T-helper 2 cell treated with Interferon-gamma antibody and Interleukin-4, amounts not matched to agents 100 ng/mL and 5 ng/mL, for 36 hours (primary cell): ENCODE measurements around the gene ACTL10. TPM values are rescaled to one million over a fixed set of nuclear protein-coding genes. Genes with fewer than 3 reads are reported as not detected.

Source experiments
- intact Hi-C: fragments of 100-400 bp; cut with micrococcal nuclease; formaldehyde crosslinking; loops from one replicate; pipeline ENCODE4 v1.15.1; 2023
- total RNA-seq: library from RNA; stranded (reverse); gene quantifications from 2 replicates; pipeline ENCODE4 v1.2.3, GENCODE V29; 2022

The ACTL10 gene
- total RNA-seq, 1 donor from 2014 or later, result 3.0 TPM

DNA sequence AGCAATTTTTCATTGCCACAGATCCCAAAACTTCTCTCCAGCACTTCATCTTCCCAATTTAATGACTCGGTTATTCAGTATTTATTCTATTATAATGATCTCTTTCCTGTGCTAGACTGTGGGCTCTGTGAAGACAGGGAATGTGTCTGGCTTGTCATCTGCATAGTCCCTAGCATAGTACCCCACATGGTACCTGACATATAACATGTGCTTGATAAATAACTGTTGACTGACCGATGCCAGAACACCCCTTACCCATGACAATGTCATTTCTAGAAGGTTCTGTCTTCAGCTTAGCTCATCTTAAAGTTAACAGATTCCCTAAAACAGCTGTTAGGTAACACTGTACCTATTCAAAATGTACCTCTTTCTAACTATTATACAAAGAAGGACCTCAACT, 49.8 kb downstream of the ACTL10 start:
- intact Hi-C loops, result no loop called here

Other genes with a start within 250 kb of the ACTL10 start
- gene SNTA1, start 223.2 kb upstream of the ACTL10 start, total RNA-seq, result 2.5 and 2.6 TPM in 2 replicates
- gene CBFA2T2, start 176.8 kb upstream of the ACTL10 start, total RNA-seq, result 14.1 and 15.6 TPM in 2 replicates
- 0.25 TPM in 1 of 2 replicates, not detected in the other for gene C20orf144, start 4.6 kb upstream of the ACTL10 start, total RNA-seq
- 34.1 and 35.1 TPM in 2 replicates for gene NECAB3, start 7.5 kb downstream of the ACTL10 start, total RNA-seq
- gene E2F1, start 19.4 kb downstream of the ACTL10 start, total RNA-seq, result 71.9 and 73.9 TPM in 2 replicates
- 13.0 and 14.7 TPM in 2 replicates for gene PXMP4, start 53.4 kb downstream of the ACTL10 start, total RNA-seq
- 6.4 and 6.6 TPM in 2 replicates for gene ZNF341, start 65.1 kb downstream of the ACTL10 start, total RNA-seq
- 77.1 and 77.4 TPM in 2 replicates for gene CHMP4B, start 144.4 kb downstream of the ACTL10 start, total RNA-seq